Neutrophil (primary cell): ENCODE data around the gene SNTB2.
"Not testable (repeated sequence)": the region's sequence is repeated elsewhere in the genome, so short reads cannot be mapped to it uniquely, and the experiment has no call there.

Experiments used
- H3K27ac ChIP-seq: fragments of 200-600 bp; sonication (generic); 2 replicates; pipeline ENCODE4 v1.5.1; 2016; ENCODE audit warnings: mild to moderate bottlenecking, moderate library complexity
- H3K27me3 ChIP-seq: fragments of 200-600 bp; sonication (generic); 2 replicates; pipeline ENCODE4 v1.6.0; 2016; ENCODE audit warnings: mild to moderate bottlenecking
- H3K36me3 ChIP-seq: fragments of 200-600 bp; sonication (generic); 2 replicates; pipeline ENCODE4 v1.5.1; 2017
- H3K4me1 ChIP-seq, 2 experiments: fragments of 200-600 bp in 1 of 2; sonication (generic) in 1 of 2; 1 replicate in 1 of 2; 2 replicates in 1 of 2; pipeline versions ENCODE4 v1.5.1 to v1.6.1; 2013 to 2016; ENCODE audit warnings: low read depth in 1 of 2, low read length in 1 of 2, mild to moderate bottlenecking in 1 of 2, moderate library complexity in 1 of 2; ENCODE audit not compliant: control insufficient read depth in 1 of 2, insufficient read depth in 1 of 2
- H3K4me3 ChIP-seq, 2 experiments: fragments of 200-600 bp in 1 of 2; sonication (generic) in 1 of 2; 1 replicate in 1 of 2; 2 replicates in 1 of 2; pipeline ENCODE4 v1.5.1; 2013 to 2016; ENCODE audit warnings: low read depth in 1 of 2, low read length in 1 of 2, mild to moderate bottlenecking in 1 of 2, moderate library complexity in 1 of 2
- H3K9me3 ChIP-seq: fragments of 200-600 bp; sonication (generic); 2 replicates; pipeline ENCODE4 v1.5.1; 2016
- TF ChIP-seq, protein P1 (sequence below): fragments of 200-600 bp; sonication (generic); IDR thresholded peaks from 2 replicates; pipeline ENCODE4 v1.5.1; 2016; ENCODE audit warnings: antibody characterized with exemption

SNTB2 gene

GRCh38 chr16:69145658-69146057 lies 41.3 kb upstream of the SNTB2 start:
- H3K4me3 ChIP-seq, result no peak overlapping the region
- TF ChIP-seq, protein P1, sequence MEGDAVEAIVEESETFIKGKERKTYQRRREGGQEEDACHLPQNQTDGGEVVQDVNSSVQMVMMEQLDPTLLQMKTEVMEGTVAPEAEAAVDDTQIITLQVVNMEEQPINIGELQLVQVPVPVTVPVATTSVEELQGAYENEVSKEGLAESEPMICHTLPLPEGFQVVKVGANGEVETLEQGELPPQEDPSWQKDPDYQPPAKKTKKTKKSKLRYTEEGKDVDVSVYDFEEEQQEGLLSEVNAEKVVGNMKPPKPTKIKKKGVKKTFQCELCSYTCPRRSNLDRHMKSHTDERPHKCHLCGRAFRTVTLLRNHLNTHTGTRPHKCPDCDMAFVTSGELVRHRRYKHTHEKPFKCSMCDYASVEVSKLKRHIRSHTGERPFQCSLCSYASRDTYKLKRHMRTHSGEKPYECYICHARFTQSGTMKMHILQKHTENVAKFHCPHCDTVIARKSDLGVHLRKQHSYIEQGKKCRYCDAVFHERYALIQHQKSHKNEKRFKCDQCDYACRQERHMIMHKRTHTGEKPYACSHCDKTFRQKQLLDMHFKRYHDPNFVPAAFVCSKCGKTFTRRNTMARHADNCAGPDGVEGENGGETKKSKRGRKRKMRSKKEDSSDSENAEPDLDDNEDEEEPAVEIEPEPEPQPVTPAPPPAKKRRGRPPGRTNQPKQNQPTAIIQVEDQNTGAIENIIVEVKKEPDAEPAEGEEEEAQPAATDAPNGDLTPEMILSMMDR, result no peak
- no peaks in the 10 kb centered on the region for H3K4me1 ChIP-seq
- no peak overlapping the region for H3K27ac ChIP-seq
- H3K9me3 ChIP-seq, result no peaks in the 10 kb centered on the region
- no peaks in the 10 kb centered on the region for H3K27me3 ChIP-seq
- H3K36me3 ChIP-seq, result peaks cover 11% of the 10 kb centered on the region

- H3K27ac ChIP-seq, H3K36me3 ChIP-seq, H3K9me3 ChIP-seq, H3K4me3 ChIP-seq, H3K4me1 ChIP-seq, H3K27me3 ChIP-seq: not testable (repeated sequence)
Observed at GRCh38 chr16:69149621-69150020, 37.3 kb upstream of the SNTB2 start.

GRCh38 chr16:69150146-69150865 lies 36.7 kb upstream of the SNTB2 start:
- Histone ChIP-seq H3K27ac (no peak overlapping the region), H3K4me1 (no peaks in the 10 kb centered on the region), H3K27me3 (no peaks in the 10 kb centered on the region), H3K4me3 (no peak overlapping the region), H3K36me3 (peaks cover 3% of the 10 kb centered on the region), H3K9me3 (no peaks in the 10 kb centered on the region)
- TF ChIP-seq, protein P1, result peak; percentile 60

DNA sequence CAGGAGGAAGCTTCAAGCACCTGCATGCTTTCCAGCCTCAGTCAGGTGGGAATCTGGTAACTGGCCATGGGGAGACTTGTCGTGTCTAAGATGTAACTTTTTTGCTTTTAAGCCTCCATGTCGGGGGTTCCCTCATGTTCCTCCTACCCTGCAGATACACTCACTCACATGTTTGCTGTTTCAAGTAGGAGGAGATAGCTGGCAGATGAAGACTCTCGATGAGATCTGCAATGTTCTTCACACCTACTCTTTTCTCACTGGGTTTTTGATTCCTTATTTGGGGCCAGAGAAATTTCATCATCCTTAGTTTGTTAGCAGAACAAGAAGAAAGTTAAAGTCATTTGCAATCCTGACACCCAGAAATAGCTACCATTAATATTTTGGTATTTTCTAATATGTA lies 29.8 kb upstream of the SNTB2 start:
- TF ChIP-seq, protein P1, result no peak
- Histone ChIP-seq H3K4me3 (no peak overlapping the region), H3K27me3 (no peaks in the 10 kb centered on the region), H3K9me3 (no peaks in the 10 kb centered on the region), H3K4me1 (no peaks in the 10 kb centered on the region), H3K36me3 (peaks cover 12% of the 10 kb centered on the region), H3K27ac (no peak overlapping the region)

DNA sequence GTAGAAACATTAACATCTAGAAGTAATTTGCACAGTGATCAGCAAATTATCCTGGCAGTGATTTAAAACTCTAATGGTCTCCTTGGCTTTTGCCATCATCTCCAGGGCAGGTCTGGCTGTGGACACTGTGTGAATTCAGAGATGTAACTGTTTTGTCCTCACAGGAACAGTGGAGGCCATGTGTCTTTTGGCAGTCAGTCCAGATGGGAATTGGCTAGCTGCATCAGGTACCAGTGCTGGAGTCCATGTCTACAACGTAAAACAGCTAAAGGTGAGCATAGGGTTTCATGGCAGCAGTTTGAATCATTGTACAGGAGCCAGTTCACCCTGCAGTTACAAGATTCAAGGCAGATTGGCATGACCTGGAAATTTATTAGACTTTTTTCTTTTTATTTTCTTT lies 26.8 kb upstream of the SNTB2 start:
- no peaks in the 10 kb centered on the region for H3K4me1 ChIP-seq
- no peak overlapping the region for H3K27ac ChIP-seq
- H3K36me3 ChIP-seq, result peaks cover 12% of the 10 kb centered on the region
- TF ChIP-seq, protein P1, result no peak
- no peaks in the 10 kb centered on the region for H3K9me3 ChIP-seq
- no peaks in the 10 kb centered on the region for H3K27me3 ChIP-seq
- H3K4me3 ChIP-seq, result no peak overlapping the region

- peaks cover 15% of the 10 kb centered on the region for H3K36me3 ChIP-seq
Observed at GRCh38 chr16:69165584-69165983, 21.4 kb upstream of the SNTB2 start.

More at GRCh38 chr16:69165584-69165983, 21.4 kb upstream of the SNTB2 start:
- H3K4me3 ChIP-seq, result no peak overlapping the region
- H3K9me3 ChIP-seq, result no peaks in the 10 kb centered on the region
- no peaks in the 10 kb centered on the region for H3K27me3 ChIP-seq
- TF ChIP-seq, protein P1, result no peak
- H3K27ac ChIP-seq, result no peak overlapping the region
- no peaks in the 10 kb centered on the region for H3K4me1 ChIP-seq
